HG02759 (cell line): ENCODE measurements around the gene TPGS2.
A peak's percentile ranks its signal among the peaks of the same experiment; 100 is the strongest.
"Not testable (repeated sequence)": the region's sequence is repeated elsewhere in the genome, so short reads cannot be mapped to it uniquely, and the experiment has no call there.

Experiments used
- ATAC-seq: cut with Tn5 transposase; IDR thresholded peaks from one replicate; pipeline ENCODE4 v1.9.1; 2021; ENCODE audit warnings: mild to moderate bottlenecking, moderate library complexity; ENCODE audit not compliant: unreplicated experiment

Gene TPGS2

GRCh38 chr18:36825526-36825925 is 3.3 kb downstream of the TPGS2 start:
- no peak for ATAC-seq

DNA sequence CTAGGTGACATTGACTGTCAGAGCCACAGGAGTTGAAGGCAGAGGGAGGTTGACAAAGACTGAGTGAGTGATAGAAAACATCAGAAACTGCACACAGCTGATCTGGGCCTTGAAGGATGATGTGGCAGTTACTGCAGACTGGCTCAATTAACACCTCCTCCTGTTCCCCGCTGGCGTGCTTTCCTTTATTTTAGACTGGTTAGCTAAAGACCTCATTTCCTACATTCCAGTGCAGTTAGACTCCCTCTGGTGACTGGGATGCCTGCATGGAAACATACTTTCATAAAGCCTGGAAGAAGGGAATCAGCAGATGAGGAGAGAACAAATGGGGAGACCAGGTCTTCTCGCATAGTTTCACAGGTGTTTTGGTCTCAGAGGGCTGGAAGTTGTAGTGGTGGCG is 7.1 kb downstream of the TPGS2 start:
- ATAC-seq: no peak

GRCh38 chr18:36819621-36820020 is 9.2 kb downstream of the TPGS2 start:
- ATAC-seq: no peak

- ATAC-seq: no peak
These were observed 10.2 kb downstream of the TPGS2 start for GRCh38 chr18:36818652-36819051.

- no peak for ATAC-seq
These were observed 11.8 kb downstream of the TPGS2 start for GRCh38 chr18:36817039-36817438.

DNA sequence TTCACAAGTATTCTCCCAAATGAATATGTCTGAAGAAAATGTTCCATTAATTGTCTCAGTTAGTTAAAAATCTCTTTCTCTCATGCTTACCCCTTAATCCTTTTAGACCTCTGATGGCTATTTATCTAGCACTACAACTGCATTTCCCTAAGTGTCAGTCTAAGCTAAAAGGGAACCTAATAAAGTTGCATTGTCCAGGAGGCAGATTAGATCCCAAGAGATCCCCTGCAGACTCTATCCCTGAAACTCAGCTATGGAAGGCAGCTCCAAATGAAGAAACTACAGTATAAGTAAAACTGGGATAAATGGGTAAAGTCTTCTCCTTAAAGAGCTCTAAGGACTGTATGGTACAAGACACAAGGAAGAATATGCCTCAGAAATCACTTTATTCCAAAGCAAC is 12.7 kb downstream of the TPGS2 start:
- ATAC-seq: not testable (repeated sequence)

DNA sequence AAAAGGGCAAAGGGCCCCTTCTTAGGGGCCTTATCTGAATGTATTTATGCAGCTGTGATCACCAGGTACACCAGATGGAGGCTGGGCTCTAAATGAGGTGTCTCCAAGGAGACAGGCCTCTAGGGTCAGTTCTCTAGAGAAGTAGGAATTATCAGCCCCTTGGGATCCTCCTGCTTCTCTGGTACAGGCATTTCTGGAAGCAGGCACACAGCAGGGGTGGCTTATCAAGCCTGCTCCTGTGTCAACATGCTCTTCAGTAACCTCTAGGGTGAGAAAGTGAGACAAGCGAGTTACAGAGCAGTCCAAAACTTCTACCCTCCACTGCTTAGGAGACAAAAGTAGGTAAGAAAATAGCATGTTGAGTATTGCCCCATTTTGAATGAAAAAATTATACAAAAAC is 13.8 kb downstream of the TPGS2 start:
- ATAC-seq: no peak

GRCh38 chr18:36813824-36814223 is 15.0 kb downstream of the TPGS2 start:
- ATAC-seq: no peak

DNA sequence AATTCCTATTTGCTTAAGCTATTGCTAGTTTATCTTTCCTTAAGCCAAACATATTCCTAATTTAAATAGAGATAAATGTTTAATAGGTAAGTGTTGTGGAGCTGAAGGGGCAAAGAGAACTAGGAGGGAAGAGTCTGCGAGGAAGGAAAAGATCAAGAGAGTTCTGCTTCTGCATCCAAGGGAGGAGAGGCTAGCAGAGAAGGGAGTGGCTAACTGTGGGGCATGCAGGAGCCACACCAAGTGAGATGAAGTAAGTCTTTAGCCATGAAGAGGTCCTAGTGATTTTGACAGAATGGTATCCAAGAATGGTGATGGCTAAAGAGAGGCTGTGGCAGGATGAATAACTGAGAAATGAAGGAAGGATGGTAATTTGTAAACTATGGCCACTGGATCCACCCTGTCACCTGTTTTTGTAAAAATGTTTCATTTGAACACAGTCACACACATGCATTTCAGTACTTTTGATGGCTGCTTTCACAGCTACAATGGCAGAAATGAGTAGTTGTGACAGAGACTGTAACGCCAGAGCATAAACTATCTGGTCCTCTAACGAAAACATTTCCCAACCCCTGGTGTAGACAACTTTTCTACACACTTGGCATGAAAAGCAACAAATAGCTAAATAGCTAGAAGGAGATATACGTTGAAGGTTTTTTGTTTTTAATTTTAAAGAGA is 15.6 kb downstream of the TPGS2 start:
- no peak for ATAC-seq

DNA sequence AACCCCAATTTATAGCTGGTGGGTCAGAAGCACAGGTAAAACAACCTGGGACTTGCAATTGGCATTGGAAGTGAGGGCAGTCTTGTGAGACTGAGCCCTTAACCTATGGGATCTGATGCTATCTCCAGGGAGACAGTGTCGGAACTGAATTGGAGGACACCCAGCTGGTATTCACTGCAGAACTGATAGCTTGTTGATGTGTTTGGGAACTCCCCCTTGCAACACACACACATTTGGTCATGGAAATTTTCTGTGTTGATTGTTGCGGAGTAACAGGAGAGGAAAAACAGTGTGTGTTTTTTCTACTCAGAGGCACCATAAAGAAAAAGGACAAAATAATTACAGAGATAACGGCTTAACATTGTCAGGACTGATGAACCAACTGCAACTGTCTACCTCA is 16.1 kb downstream of the TPGS2 start:
- ATAC-seq: no peak

GRCh38 chr18:36811955-36812354 is 16.8 kb downstream of the TPGS2 start:
- no peak for ATAC-seq

GRCh38 chr18:36811430-36811829 is 17.4 kb downstream of the TPGS2 start:
- ATAC-seq: no peak

- ATAC-seq: peak; percentile 94
These were observed 19.0 kb downstream of the TPGS2 start for GRCh38 chr18:36809590-36810381.

DNA sequence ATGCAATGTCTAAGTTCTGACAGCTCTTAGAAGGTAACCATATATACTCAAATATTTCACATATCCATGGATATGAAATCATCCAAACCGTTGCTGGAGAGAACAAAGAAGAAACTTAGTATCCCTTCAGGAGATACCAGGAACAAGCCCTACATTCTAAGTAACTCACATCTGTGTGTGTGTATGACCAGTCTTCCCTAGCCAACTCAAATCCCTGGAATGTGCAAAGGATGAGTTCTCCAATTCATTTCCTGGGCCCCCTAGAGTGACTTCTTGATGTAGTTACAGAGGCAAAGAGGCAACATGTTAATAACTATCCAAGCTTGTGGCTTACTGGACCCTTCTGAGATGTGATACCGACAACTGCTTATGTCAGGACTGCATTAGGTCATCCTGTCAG is 20.1 kb downstream of the TPGS2 start:
- ATAC-seq: no peak

DNA sequence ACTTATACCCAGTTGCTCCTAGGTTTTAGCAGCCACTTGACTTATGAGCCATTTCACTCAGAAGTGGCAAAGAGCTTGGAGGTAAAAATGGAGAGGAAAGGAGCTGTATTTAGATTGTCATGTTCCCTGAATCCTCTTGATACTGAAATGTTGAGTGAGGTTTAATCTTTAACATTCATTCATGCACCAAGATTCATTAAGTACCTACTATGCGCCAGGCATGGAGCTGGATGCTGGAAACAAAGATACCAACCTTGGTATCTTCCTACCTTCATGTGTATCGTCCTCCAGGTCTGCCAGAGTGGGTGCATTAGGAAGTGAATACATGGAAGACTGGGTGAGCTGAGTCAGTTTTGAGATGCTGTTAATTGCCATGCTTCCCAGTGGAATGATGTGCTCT is 23.7 kb downstream of the TPGS2 start:
- ATAC-seq: no peak

DNA sequence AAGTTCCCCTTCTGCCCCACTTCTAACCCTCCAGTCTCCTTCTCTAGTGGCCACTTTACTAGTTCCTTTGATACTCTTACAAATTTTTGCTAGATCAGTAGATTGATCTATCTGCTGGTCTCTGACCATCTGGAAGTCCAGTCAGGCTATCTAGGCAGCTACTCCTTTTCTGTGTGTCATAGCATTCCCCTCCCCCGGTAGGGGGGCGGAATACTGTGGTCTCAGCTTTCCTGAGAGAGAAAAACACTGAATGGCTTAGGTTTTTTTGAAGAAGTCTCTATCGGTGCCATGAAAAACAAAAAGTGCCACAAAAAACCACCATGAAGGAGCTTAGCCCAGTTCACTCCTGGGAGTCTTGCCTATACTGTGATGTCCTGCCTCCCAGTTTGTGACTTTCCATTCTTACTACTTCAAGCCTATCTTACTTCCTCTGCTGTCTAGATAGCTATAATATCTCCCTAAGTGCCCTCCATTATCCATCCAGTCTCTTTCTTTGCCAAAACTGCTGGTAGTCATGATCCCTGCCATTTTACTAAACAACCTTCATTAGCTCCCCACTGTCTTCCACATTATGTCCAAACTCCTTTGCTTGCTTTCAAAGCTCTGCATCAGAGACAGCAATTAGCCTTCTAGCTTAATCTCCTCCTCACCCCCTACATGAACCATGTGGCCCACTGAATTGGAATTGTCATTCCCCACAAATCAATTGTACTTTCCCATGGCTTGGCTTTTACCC is 29.9 kb downstream of the TPGS2 start:
- ATAC-seq: no peak

DNA sequence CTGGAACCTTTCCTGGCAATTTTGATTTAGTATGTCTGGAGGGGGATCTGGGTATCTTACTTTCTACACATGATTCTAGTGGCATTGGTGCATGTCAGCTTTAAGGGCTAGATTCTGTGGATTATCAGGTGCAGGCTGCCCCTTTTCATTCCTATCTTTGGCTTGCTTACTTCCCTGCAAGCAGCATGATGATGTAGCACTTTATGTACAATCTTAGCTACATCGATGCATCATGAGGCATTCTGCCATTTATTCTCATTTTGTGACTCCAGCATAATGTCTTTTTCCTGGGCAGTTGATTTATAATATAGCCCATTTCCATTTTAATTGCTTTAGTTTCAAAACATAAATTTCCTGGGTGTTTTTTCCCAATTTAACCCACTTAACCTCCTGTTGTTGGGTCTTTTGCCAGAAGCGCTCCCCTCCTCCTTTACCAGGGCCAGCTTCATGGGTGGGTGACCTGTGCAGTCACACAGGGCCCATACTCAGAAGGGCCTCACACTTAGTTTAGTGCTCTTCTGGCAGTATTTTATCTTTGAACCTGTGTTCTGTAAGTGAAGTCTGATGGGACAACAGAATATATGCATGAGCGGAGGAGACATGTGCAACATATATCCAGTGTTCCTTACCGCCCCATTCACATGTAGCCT is 36.0 kb downstream of the TPGS2 start:
- no peak for ATAC-seq

GRCh38 chr18:36786686-36787085 is 42.1 kb downstream of the TPGS2 start:
- no peak for ATAC-seq

DNA sequence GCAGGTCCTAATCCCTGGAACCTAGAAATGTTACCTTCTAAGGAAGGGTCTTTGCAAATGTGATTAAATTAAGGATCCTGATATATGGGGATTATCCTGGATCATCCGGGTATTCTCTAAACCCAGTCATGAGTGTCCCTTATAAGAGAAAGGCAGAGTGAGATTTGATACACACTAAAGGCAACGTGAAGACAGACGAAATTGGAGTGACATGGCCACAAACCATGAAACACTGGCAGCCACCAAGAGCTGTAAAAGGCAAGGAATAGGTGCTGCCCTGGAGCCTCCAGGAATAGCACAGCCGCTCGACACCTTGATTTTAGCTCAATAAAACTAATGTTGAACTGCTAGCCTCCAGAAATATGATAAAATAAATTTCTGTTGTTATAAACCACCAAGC is 45.0 kb downstream of the TPGS2 start:
- no peak for ATAC-seq

DNA sequence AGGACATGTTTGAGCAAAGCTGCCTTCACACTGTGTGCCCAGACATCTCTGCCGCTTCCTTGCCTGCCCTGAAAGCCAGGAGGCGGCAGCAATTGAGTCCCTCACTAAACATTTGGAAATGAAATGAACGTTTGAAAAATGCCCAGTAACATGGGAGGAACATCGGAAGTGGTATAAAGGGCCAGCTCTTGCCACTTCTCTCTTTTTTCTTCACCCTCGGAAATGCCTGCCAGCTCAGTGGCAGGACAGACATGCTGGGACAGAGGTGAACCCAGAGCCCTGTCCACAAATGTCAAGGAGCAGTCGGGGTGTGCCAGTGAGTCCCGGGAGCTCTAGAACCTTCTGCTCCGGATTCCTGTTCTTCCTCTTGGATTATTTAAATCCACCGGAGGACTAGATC is 46.1 kb downstream of the TPGS2 start:
- no peak for ATAC-seq

DNA sequence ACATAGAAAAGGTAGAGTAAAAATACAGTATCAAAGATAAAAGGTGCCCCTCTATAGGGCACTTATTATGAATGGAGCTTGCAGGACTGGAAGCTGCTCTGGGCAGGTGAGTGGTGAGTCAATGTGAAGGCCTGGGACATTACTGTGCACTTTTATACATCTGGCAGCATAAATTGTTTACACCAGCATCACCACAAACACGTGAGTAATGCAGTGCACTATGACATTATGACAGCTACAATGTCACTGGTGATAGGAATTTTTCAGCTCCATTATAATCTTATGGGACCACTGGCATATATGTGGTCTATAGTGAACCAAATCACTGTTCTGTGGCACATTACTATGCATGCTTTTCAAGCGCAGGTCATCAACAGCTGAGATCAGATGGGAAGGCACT is 48.1 kb downstream of the TPGS2 start:
- ATAC-seq: no peak
